Measurements from ENCODE around the gene CDC25A.

Gene CDC25A

DNA sequence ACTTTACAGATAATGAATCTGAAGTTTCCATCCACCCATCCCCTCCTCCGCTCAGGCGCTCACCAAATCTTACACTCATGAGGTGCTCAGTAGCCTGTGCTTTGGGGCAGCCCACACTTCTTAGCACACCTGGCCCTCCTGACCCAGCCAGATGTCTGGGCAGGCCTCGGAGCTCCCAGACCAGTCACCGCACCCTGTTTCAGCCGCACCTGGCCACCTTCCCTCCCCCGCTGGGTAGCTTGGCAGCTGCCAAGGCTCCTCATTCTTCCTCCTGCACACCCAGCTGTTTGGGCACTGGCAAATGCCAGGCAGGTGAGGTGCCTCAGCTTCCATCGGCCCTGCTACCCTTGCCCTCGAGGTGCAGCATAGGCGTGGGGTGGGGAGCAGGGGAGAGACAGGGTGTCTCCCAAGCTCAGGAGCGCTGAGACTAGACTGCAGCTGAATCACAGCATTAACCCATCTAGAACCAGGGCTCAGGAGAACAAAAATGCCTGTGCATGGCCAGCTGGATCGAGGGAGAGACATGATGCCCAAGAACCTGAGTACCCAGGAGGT, 45.8 kb downstream of the CDC25A start:
- no peak for ATAC-seq
- TF ChIP-seq CSDC2 (CRISPR knock-in tag; IDR thresholded peaks at IDR 0.05) (no peak), PPARA (CRISPR knock-in tag; IDR thresholded peaks at IDR 0.05; ENCODE audit: borderline replicate concordance) (no peak), ZC3H10 (CRISPR knock-in tag; IDR thresholded peaks at IDR 0.05) (no peak), RARB (CRISPR knock-in tag; IDR thresholded peaks at IDR 0.05) (no peak), ARNTL (CRISPR knock-in tag; IDR thresholded peaks at IDR 0.05; ENCODE audit: borderline replicate concordance, low read depth) (no peak), TCF4 (CRISPR knock-in tag; IDR thresholded peaks at IDR 0.05; ENCODE audit: borderline replicate concordance) (no peak), BACH2 (CRISPR knock-in tag; IDR thresholded peaks at IDR 0.05; ENCODE audit: borderline replicate concordance) (no peak), ZFP30 (CRISPR knock-in tag; IDR thresholded peaks at IDR 0.05) (no peak), GLIS3 (CRISPR knock-in tag; IDR thresholded peaks at IDR 0.05) (no peak), ZNF565 (CRISPR knock-in tag; conservative IDR thresholded peaks at IDR 0.05; ENCODE audit: low read depth) (no peak), TOX (CRISPR knock-in tag; IDR thresholded peaks at IDR 0.05; ENCODE audit: borderline replicate concordance) (no peak), OSR1 (CRISPR knock-in tag; IDR thresholded peaks at IDR 0.05) (no peak), ZFP3 (CRISPR knock-in tag; IDR thresholded peaks at IDR 0.05) (no peak), ESRRG (CRISPR knock-in tag; IDR thresholded peaks at IDR 0.05) (no peak), ISL1 (CRISPR knock-in tag; IDR thresholded peaks at IDR 0.05) (no peak), ZNF8 (CRISPR knock-in tag; IDR thresholded peaks at IDR 0.05) (no peak), ZNF70 (CRISPR knock-in tag; IDR thresholded peaks at IDR 0.05) (no peak)
- TF ChIP-seq, protein P1, sequence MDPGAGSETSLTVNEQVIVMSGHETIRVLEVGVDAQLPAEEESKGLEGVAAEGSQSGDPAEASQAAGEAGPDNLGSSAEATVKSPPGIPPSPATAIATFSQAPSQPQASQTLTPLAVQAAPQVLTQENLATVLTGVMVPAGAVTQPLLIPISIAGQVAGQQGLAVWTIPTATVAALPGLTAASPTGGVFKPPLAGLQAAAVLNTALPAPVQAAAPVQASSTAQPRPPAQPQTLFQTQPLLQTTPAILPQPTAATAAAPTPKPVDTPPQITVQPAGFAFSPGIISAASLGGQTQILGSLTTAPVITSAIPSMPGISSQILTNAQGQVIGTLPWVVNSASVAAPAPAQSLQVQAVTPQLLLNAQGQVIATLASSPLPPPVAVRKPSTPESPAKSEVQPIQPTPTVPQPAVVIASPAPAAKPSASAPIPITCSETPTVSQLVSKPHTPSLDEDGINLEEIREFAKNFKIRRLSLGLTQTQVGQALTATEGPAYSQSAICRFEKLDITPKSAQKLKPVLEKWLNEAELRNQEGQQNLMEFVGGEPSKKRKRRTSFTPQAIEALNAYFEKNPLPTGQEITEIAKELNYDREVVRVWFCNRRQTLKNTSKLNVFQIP (CRISPR knock-in tag; IDR thresholded peaks at IDR 0.05; ENCODE audit: borderline replicate concordance, low read depth): no peak
- TF ChIP-seq, protein P2, sequence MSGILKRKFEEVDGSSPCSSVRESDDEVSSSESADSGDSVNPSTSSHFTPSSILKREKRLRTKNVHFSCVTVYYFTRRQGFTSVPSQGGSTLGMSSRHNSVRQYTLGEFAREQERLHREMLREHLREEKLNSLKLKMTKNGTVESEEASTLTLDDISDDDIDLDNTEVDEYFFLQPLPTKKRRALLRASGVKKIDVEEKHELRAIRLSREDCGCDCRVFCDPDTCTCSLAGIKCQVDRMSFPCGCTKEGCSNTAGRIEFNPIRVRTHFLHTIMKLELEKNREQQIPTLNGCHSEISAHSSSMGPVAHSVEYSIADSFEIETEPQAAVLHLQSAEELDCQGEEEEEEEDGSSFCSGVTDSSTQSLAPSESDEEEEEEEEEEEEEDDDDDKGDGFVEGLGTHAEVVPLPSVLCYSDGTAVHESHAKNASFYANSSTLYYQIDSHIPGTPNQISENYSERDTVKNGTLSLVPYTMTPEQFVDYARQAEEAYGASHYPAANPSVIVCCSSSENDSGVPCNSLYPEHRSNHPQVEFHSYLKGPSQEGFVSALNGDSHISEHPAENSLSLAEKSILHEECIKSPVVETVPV (CRISPR knock-in tag; IDR thresholded peaks at IDR 0.05): no peak

DNA sequence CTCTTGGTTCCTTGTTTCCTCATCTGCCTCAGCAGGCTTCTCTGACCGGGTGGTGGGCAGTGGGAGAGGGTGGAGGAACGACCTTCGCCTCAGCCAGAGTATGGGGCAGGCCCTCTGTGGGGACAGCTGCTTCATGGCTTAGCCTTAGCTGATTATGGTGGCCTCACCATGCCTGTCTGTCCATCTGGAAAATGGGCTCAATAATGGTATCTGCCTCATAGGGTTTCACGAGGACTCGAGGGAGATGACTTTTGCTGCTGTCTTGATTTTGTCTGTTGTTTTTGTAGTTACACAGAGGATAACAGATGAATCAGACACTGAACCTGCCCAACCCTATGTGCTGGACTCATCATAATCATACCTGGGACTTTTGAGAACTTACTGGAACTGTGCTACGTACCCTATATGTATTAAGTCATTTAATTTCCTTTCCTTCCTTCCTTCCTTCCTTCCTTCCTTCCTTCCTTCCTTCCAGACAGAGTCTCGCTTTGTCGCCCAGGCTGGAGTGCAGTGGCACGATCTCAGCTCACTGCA, 46.5 kb downstream of the CDC25A start:
- TF ChIP-seq ZNF70 (CRISPR knock-in tag; IDR thresholded peaks at IDR 0.05): no peak
- TF ChIP-seq, protein P2 (CRISPR knock-in tag; IDR thresholded peaks at IDR 0.05): no peak
- no peak for TF ChIP-seq OSR1 (CRISPR knock-in tag; IDR thresholded peaks at IDR 0.05)
- ATAC-seq: no peak

DNA sequence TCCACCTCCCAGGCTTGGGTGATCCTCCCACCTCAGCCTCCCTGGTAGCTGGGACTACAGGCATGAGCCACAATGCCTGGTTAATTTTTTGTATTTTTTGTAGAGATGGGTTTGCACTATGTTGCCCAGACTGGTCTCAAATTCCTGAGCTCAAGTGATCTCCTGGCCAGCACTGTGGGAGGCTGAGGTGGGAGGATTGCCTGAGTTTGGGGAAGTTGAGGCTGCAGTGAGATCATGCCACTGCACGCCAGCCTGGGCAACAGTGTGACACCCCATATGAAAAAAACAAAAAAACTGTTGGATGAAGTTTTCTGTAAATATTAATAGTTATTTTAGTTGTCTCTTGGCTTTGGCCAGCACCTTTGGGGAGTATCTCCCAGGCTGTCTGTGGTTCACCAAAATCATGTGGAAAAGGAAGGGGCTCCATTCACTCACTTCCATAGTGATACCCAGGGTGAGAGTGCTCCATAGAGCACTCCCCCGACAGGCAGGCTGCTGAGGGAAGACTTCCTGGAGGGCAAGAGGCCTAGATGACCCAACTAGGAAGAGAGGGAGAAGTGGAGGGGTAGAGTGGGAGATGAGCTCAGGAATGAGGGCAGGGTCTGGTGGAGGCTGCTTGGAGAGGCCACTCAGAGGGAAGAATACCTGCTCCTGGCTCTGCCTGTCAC, 47.1 kb downstream of the CDC25A start:
- TF ChIP-seq, protein P1 (CRISPR knock-in tag; IDR thresholded peaks at IDR 0.05; ENCODE audit: borderline replicate concordance, low read depth): no peak
- TF ChIP-seq ESRRG (CRISPR knock-in tag; IDR thresholded peaks at IDR 0.05) (no peak), ZFP30 (CRISPR knock-in tag; IDR thresholded peaks at IDR 0.05) (no peak), ZNF8 (CRISPR knock-in tag; IDR thresholded peaks at IDR 0.05) (no peak), TCF4 (CRISPR knock-in tag; IDR thresholded peaks at IDR 0.05; ENCODE audit: borderline replicate concordance) (no peak), GLIS3 (CRISPR knock-in tag; IDR thresholded peaks at IDR 0.05) (no peak)
- TF ChIP-seq, protein P2 (CRISPR knock-in tag; IDR thresholded peaks at IDR 0.05): no peak
- TF ChIP-seq, protein P3, sequence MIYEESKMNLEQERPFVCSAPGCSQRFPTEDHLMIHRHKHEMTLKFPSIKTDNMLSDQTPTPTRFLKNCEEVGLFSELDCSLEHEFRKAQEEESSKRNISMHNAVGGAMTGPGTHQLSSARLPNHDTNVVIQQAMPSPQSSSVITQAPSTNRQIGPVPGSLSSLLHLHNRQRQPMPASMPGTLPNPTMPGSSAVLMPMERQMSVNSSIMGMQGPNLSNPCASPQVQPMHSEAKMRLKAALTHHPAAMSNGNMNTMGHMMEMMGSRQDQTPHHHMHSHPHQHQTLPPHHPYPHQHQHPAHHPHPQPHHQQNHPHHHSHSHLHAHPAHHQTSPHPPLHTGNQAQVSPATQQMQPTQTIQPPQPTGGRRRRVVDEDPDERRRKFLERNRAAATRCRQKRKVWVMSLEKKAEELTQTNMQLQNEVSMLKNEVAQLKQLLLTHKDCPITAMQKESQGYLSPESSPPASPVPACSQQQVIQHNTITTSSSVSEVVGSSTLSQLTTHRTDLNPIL (CRISPR knock-in tag; IDR thresholded peaks at IDR 0.05; ENCODE audit: low read depth): no peak
- no peak for ATAC-seq

Measured in SK-N-SH treated with all-trans-retinoic acid at 6 μM for 48 hours (cell line).